ENCODE data around the gene TRIM17. TPM values are rescaled to one million over a fixed set of nuclear protein-coding genes. Genes with fewer than 3 reads are reported as not detected.

Gene TRIM17
- polyA plus RNA-seq, 3 donors, result not detected

- 92% methylated on average over 3 of the region's 6 CpGs for WGBS (ENCODE audit: insufficient coverage)
- no peaks in the 10 kb centered on the region for H4K20me1 ChIP-seq (ENCODE audit: insufficient read depth, low read length)
- no peak for TF ChIP-seq CTCF (IDR thresholded peaks at IDR 0.05)
- no peak overlapping the region for H3K4me3 ChIP-seq (replicated peaks in 1 of 3; ENCODE audit: low read depth in 2 of 3, low read length in 3 of 3)
- H2AFZ ChIP-seq (ENCODE audit: insufficient read depth, low read depth, low read length, poor library complexity, severe bottlenecking), result no peak overlapping the region
- no peak for DNase-seq
- peaks cover 0 to 4% of the 10 kb centered on the region in 2 donors for H3K9me3 ChIP-seq (replicated peaks in 1 of 2; ENCODE audit: control insufficient read depth in 1 of 2, insufficient read depth in 1 of 2, low read length in 2 of 2)
- peaks cover 14 to 35% (median 32%) of the 10 kb centered on the region in 3 donors for H3K27me3 Mint-ChIP-seq (ENCODE audit: low read depth in 3 of 3)
- H3K27me3 ChIP-seq (ENCODE audit: control insufficient read depth in 2 of 2, insufficient read depth in 2 of 2, low read length in 2 of 2), result peaks cover 3 to 15% of the 10 kb centered on the region in 2 donors
- H3K79me2 ChIP-seq (ENCODE audit: insufficient read depth, low read length), result no peaks in the 10 kb centered on the region
- no peaks in the 10 kb centered on the region for H3K4me1 ChIP-seq (ENCODE audit: control insufficient read depth in 1 of 2, insufficient read depth in 2 of 2, low read length in 2 of 2)
- H3K36me3 ChIP-seq (replicated peaks in 1 of 2; ENCODE audit: control insufficient read depth in 1 of 2, insufficient read depth in 2 of 2, low read length in 2 of 2), result no peaks in the 10 kb centered on the region
- H3K36me3 Mint-ChIP-seq, result no peaks in the 10 kb centered on the region
- H3K27ac Mint-ChIP-seq, result no peak overlapping the region
- no peak overlapping the region for H3K9ac ChIP-seq (ENCODE audit: insufficient read depth, low read length, poor library complexity, severe bottlenecking)
- H3K4me1 Mint-ChIP-seq, result no peaks in the 10 kb centered on the region
- H3K4me2 ChIP-seq (replicated peaks; ENCODE audit: extremely low read depth, low read length, poor library complexity, severe bottlenecking), result no peak overlapping the region
- intact Hi-C loops (cut with micrococcal nuclease), result no loop called here
- H3K9me3 Mint-ChIP-seq, result peaks cover 2 to 8% (median 6%) of the 10 kb centered on the region in 7 donors
- H3K4me3 Mint-ChIP-seq, result no peak overlapping the region
- no peak overlapping the region for H3K27ac ChIP-seq (ENCODE audit: low read depth in 1 of 2, low read length in 2 of 2)
These were observed 13.6 kb upstream of the TRIM17 start for GRCh38 chr1:228430243-228430642.

GRCh38 chr1:228429698-228430097, 13.0 kb upstream of the TRIM17 start:
- no peak overlapping the region for H3K4me3 Mint-ChIP-seq
- peaks cover 10 to 35% (median 32%) of the 10 kb centered on the region in 3 donors for H3K27me3 Mint-ChIP-seq (ENCODE audit: low read depth in 3 of 3)
- H3K4me1 ChIP-seq (ENCODE audit: control insufficient read depth in 1 of 2, insufficient read depth in 2 of 2, low read length in 2 of 2), result no peaks in the 10 kb centered on the region
- TF ChIP-seq CTCF (IDR thresholded peaks at IDR 0.05), result no peak
- no peaks in the 10 kb centered on the region for H3K79me2 ChIP-seq (ENCODE audit: insufficient read depth, low read length)
- H3K9ac ChIP-seq (ENCODE audit: insufficient read depth, low read length, poor library complexity, severe bottlenecking), result no peak overlapping the region
- peaks cover 0 to 10% of the 10 kb centered on the region in 2 donors for H3K9me3 ChIP-seq (replicated peaks in 1 of 2; ENCODE audit: control insufficient read depth in 1 of 2, insufficient read depth in 1 of 2, low read length in 2 of 2)
- no peaks in the 10 kb centered on the region for H3K4me1 Mint-ChIP-seq
- DNase-seq, result no peak
- H3K27ac ChIP-seq (ENCODE audit: low read depth in 1 of 2, low read length in 2 of 2), result no peak overlapping the region
- H2AFZ ChIP-seq (ENCODE audit: insufficient read depth, low read depth, low read length, poor library complexity, severe bottlenecking), result no peak overlapping the region
- 78% methylated on average over 5 of the region's 9 CpGs for WGBS (ENCODE audit: insufficient coverage)
- no peaks in the 10 kb centered on the region for H4K20me1 ChIP-seq (ENCODE audit: insufficient read depth, low read length)
- H3K27ac Mint-ChIP-seq, result no peak overlapping the region
- peaks cover 2 to 13% (median 11%) of the 10 kb centered on the region in 7 donors for H3K9me3 Mint-ChIP-seq
- H3K27me3 ChIP-seq (ENCODE audit: control insufficient read depth in 2 of 2, insufficient read depth in 2 of 2, low read length in 2 of 2), result peaks cover 0 to 11% of the 10 kb centered on the region in 2 donors
- no peak overlapping the region for H3K4me3 ChIP-seq (replicated peaks in 1 of 3; ENCODE audit: low read depth in 2 of 3, low read length in 3 of 3)
- no peak overlapping the region for H3K4me2 ChIP-seq (replicated peaks; ENCODE audit: extremely low read depth, low read length, poor library complexity, severe bottlenecking)
- intact Hi-C loops (cut with micrococcal nuclease), result no loop called here
- H3K36me3 ChIP-seq (replicated peaks in 1 of 2; ENCODE audit: control insufficient read depth in 1 of 2, insufficient read depth in 2 of 2, low read length in 2 of 2), result no peaks in the 10 kb centered on the region
- H3K36me3 Mint-ChIP-seq, result no peaks in the 10 kb centered on the region
